ENCODE data around the gene FOXD3. TPM values are rescaled to one million over a fixed set of nuclear protein-coding genes. Genes with fewer than 3 reads are reported as not detected.

The FOXD3 gene
- total RNA-seq, 4 donors from 2014 or later: 15.9 to 37.6 (median 25.6) TPM

DNA sequence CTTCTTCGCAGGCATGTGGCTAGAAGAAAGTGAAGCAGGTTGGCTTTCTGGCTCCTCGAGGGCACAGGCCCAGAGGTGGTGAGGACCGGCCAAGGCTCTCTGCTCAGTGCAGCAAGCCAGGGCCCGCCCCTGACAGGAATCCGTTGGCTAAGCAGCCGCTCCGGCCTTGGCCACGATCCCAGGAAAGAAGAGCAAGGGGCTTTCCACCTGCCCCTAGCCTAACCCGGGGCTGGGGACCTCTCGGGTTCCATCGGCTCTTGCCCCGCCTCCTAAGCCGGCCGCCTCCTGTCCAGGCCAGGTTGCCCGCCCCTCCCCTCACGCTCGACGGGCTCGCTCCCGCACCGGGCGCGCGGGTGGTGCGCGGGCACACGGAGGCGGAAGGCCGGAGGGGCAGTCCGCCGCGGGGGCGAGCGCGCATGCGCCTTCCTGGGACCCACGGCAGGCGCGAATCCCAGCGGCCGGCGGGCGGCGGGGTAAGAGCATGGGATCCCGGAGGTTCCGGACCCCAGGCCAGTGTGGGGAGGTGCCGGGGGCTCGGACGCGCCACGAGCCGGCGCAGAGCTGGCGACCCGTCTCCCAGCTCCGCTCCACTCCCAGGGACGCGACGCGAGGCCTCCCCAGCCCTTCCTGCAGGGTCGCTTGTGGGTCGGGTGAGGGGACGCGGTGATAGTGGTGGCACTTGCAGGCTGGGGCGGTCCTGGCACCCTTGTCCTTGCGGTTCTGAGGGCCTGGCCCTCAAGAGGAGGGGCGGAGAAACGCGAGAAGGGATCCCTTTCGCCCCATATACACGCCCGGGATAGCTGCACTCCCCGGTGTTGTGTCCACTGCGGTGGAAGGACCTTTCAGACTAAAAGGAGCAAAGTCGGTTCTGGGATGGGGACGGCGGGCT, 45.1 kb downstream of the FOXD3 start, which contains the start of gene ALG6:
TSS of gene ALG6 (plus strand) at position 413 of the 889 bp plus-strand sequence. CDS start 3,351 bp downstream, outside the sequence.
- no peaks in the 10 kb centered on the region for H3K9me3 ChIP-seq
- peaks cover 0 to 18% (median 5%) of the 10 kb centered on the region in 4 donors for H3K4me1 ChIP-seq
- no peaks in the 10 kb centered on the region for H3K27me3 ChIP-seq
- peak; percentile 69 to 77 for TF ChIP-seq POLR2A (IDR thresholded peaks at IDR 0.05)
- TF ChIP-seq, protein P1, sequence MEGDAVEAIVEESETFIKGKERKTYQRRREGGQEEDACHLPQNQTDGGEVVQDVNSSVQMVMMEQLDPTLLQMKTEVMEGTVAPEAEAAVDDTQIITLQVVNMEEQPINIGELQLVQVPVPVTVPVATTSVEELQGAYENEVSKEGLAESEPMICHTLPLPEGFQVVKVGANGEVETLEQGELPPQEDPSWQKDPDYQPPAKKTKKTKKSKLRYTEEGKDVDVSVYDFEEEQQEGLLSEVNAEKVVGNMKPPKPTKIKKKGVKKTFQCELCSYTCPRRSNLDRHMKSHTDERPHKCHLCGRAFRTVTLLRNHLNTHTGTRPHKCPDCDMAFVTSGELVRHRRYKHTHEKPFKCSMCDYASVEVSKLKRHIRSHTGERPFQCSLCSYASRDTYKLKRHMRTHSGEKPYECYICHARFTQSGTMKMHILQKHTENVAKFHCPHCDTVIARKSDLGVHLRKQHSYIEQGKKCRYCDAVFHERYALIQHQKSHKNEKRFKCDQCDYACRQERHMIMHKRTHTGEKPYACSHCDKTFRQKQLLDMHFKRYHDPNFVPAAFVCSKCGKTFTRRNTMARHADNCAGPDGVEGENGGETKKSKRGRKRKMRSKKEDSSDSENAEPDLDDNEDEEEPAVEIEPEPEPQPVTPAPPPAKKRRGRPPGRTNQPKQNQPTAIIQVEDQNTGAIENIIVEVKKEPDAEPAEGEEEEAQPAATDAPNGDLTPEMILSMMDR (IDR thresholded peaks at IDR 0.05): peak in 2 of 5 experiments; percentile 45 to 47
- peak in 1 of 2 donors; percentile 89 for TF ChIP-seq EP300 (IDR thresholded peaks at IDR 0.05)
- peak within 1 kb of the TSS; percentile 62 to 91 (median 68) for H3K4me3 ChIP-seq
- peak within 1 kb of the TSS; percentile 69 to 94 (median 84) for H3K27ac ChIP-seq
- peaks cover 0 to 17% (median 0%) of the 10 kb centered on the region in 3 donors for H3K36me3 ChIP-seq
- WGBS, 2 donors: 0 to 2% methylated on average over 57 to 72 of the region's 77 CpGs
- peak; percentile 83 to 87 for DNase-seq (ENCODE audit: low spot score in 2 of 2)

DNA sequence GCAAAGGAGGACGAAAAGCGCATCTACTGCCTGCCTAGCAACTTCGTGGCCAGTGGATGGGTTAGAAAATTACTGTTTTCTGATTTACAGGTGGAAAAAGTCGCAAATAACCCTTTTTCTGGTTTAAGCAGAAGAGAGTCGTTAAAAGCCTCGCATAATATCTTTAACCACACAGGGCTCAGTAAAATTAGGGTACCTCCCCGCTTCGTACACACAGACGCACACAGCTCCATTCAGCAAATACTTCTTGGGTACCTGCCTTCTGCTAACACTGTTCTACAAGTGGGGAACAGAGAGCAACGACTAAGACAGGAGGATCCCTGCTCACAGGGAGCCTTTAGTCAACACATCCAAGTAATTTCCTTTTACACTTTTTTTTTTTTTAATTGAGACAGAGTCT, 45.8 kb downstream of the FOXD3 start:
- DNase-seq (ENCODE audit: low spot score in 2 of 2): no peak
- H3K9me3 ChIP-seq: no peaks in the 10 kb centered on the region
- 3 to 7% methylated on average over 10 of the region's 10 CpGs for WGBS, 2 donors
- no peaks in the 10 kb centered on the region for H3K27me3 ChIP-seq
- peak overlapping the region; percentile 62 to 91 (median 68) for H3K4me3 ChIP-seq
- TF ChIP-seq, protein P1 (IDR thresholded peaks at IDR 0.05): no peak
- TF ChIP-seq POLR2A (IDR thresholded peaks at IDR 0.05) (no peak), EP300 (IDR thresholded peaks at IDR 0.05) (no peak)
- peaks cover 0 to 24% (median 0%) of the 10 kb centered on the region in 3 donors for H3K36me3 ChIP-seq
- H3K27ac ChIP-seq: peak overlapping the region; percentile 69 to 94 (median 84)
- peaks cover 0 to 18% (median 5%) of the 10 kb centered on the region in 4 donors for H3K4me1 ChIP-seq

Small RNA genes within 50 kb of the gene (small RNA-seq; reads per million reads assigned to genes)
- gene MIR6068: 0.75 reads per million
- gene RF00019: not detected

Other genes starting within 250 kb of the FOXD3 start
- gene ALG6, start 45.1 kb downstream of the FOXD3 start, total RNA-seq: 10 to 100 TPM in 3 of 4 donors, 1 to 10 TPM in 1; 6.6 to 16.8 (median 13.5) TPM
- 10 to 100 TPM; 11.5 to 38.0 (median 18.7) TPM for gene ITGB3BP, start 200.7 kb downstream of the FOXD3 start, total RNA-seq
- gene EFCAB7, start 201.0 kb downstream of the FOXD3 start, total RNA-seq: 10 to 100 TPM in 2 of 4 donors, 1 to 10 TPM in 2; 8.2 to 12.2 (median 10.2) TPM